Skeletal muscle cell (primary cell): ENCODE data around the gene ACSM3.
"Not testable (repeated sequence)": the region's sequence is repeated elsewhere in the genome, so short reads cannot be mapped to it uniquely, and the experiment has no call there.

Source experiments
- DNase-seq: peaks from one replicate; pipeline ENCODE4 v3.0.0-alpha.2; 2010; ENCODE audit warnings: low read depth
- H3K4me3 ChIP-seq: 2 replicates; pipeline ENCODE4 v1.5.1; 2011; ENCODE audit warnings: low read depth, mild to moderate bottlenecking, control low read depth, low read length, moderate library complexity

The ACSM3 gene

DNA sequence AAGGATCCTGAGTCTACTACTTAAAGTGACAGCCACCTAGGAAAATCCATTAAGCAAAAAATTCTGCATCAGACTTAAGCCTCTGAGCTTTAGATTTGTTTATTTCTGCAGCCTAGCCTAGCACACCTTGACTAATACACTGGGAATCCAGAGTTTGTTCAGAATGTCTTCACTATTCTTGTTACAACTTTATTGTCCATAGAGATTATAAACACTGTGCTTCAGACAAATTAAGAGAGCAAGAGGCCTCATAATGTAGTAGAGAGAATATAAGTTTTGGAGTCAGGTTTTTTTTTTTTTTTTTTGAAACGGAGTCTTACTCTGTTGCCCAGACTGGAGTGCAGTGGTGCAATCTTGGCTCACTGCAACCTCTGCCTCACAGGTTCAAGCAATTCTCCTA lies 13.3 kb upstream of the ACSM3 start:
- no peak for DNase-seq
- no peak overlapping the region for H3K4me3 ChIP-seq

DNA sequence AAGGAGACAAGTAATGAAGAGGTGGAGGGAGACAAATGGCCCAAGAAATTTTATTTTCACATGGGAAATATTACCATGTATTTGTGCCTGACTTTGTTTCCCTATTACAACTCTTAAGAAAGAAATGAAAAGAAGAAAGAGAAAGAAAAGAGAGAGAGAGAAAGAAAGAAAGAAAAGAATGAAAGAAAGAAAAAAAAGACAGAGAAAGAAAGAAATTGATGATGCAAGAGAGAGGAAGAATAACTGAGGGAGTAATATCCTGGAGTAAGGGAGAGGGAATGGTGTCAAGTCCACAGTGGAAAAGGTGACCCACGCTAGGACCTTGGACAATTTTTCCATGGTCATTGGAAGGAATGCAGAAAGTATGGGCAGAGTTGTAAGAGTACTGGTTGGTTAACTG lies 10.1 kb upstream of the ACSM3 start:
- H3K4me3 ChIP-seq: no peak overlapping the region
- no peak for DNase-seq

DNA sequence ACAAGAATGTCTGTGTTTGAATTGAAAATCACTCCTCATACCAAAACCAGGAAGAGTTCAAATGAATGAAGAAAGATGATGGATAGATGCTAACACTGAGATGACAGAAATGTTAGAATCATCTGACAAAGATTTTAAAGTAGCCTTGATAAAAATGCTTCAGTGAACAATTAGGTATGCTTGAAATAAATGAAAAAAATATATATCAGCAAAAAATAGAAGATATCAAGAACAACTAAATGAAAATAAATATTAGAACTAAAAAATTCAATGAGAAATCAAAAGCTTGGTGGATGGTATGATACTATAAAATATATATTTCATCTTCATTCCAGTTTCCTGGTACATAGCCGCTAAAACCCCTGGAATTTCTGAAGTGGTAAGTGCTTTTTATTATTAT lies 8.6 kb upstream of the ACSM3 start:
- no peak overlapping the region for H3K4me3 ChIP-seq
- no peak for DNase-seq

DNA sequence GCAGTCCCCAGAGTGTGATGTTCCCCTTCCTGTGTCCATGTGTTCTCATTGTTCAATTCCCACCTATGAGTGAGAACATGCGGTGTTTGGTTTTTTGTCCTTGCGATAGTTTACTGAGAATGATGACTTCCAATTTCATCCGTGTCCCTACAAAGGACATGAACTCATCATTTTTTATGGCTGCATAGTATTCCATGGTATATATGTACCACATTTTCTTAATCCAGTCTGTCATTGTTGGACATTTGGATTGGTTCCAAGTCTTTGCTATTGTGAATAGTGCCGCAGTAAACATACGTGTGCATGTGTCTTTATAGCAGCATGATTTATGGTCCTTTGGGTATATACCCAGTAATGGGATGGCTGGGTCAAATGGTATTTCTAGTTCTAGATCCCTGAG lies 8.0 kb upstream of the ACSM3 start:
- not testable (repeated sequence) for H3K4me3 ChIP-seq, DNase-seq

DNA sequence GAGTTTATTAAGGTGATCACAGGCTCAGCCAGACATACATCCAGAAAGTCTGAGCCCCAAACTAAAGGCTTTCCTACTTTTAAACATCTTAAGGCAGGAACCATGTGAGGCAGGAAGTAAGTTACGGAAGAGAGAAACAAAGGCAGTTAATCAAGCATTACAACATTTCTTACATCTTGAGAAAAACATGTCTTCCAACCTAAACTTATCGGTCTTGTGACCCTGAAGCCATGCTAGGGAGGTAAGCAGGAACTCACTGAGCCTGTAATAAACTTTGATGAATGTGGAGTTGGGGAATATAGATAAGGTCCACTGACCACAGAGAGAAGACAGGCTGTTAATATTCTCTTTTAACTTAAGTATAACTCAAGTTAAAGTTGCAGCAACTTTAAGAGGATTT lies 3.5 kb upstream of the ACSM3 start:
- H3K4me3 ChIP-seq: no peak overlapping the region
- DNase-seq: no peak

DNA sequence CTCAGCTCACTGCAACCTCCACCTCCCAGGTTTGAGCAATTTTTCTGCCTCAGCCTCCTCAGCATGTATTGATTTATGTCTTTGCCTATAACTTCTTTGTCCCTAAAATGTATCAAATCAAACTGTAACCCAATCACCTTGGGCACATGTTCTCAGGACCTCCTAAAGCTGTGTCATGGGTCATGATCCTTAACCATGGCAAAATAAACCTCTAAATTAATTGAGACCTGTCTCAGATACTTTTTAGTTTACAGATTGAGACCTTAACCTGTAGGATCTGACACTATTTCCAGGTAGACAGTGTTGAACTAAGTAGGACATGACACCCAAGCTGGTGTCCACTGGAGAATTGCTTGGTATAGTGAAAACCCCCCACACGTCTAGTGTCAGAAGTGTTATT lies 2.6 kb upstream of the ACSM3 start:
- no peak for DNase-seq
- no peak overlapping the region for H3K4me3 ChIP-seq

DNA sequence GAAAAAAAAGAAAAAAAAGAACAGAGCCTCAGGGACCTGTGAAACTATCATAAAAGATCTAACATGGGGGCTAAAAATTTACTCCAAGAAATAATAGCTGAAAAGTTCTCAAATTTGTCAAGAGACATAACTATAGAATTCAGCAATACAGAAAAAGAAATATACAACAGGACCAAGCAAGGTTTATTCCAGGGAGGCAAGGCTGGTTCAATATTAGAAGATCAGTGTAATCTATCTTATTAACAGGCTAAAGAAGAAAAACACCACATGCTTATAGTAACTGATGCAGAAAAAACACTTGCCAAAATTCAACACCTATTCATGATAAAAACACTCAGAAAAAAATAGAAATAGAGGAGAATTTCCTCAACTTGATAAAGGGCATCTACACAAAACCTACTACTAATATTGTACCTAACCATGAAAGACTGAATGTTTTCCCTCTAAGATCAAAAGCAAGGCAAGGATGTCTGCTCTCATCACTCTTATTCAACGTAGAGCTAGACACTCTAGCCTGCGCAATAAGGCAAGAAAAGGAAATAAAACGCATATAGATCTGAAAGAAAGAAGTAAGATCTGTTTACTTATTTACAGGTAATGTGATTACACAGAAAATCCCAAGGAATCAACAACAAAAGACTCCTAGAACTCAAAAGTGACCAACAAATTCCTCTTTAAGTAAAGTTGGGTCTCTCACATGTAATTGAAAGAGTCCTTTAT lies 1.2 kb upstream of the ACSM3 start:
- H3K4me3 ChIP-seq: no peak overlapping the region
- no peak for DNase-seq

DNA sequence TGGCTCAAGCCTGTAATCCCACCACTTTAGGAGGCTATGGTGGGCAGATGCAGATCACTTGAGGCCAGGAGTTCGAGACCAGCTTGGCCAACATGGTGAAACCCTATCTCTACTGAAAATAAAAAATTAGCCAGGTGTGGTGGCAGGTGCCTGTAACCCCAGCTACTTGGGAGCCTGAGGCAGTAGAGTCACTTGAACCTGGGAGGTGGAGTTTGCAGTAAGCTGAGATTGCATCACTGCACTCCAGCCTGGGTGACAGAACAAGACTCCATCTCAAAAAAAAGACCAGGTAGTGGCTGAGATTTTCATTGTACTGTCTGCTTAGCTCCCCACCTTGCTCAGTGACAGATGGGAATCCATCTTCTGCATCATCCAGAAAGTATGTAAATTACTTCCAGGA lies 634 bp downstream of the ACSM3 start:
- not testable (repeated sequence) for DNase-seq

DNA sequence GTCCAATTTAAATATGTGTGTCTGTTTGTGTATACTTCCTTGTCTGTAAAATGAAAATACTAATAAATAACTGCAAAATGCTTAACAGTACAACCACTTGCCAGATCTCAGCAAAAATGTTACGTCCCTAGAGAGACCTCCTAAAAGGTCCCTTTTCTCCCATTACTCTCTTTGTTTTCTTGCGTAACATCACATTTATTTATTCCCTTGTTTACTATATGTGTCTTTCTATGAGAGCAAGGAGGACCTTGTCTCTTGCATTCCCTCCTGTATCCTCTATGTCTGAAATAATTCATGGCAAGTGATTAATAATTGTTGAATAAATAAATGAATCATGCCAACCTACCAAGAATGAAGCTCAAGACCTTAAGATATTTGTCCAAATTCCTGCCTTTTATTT lies 1.9 kb downstream of the ACSM3 start:
- H3K4me3 ChIP-seq: no peak overlapping the region
- no peak for DNase-seq

More for the DNA sequence above, 634 bp downstream of the ACSM3 start:
- not testable (repeated sequence) for H3K4me3 ChIP-seq

DNA sequence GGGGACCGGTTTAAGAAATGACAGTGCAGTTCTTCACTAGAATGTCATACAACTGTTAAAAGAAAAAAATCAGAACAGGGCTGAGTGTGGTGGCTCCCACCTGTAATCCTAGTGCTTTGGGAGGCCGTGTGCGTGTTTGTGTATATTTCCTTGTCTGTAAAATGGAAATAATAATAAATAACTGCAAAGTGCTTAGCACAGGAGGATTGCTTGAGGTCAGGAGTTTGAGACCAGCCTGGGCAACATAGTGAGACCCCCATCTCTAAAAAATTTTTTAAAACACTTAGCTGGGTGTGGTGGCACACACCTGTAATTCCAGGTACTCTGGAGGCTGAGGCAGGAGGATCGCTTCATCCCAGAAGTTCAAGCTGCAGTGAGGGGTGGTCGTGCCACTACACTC lies 2.5 kb downstream of the ACSM3 start:
- H3K4me3 ChIP-seq: no peak overlapping the region
- no peak for DNase-seq

DNA sequence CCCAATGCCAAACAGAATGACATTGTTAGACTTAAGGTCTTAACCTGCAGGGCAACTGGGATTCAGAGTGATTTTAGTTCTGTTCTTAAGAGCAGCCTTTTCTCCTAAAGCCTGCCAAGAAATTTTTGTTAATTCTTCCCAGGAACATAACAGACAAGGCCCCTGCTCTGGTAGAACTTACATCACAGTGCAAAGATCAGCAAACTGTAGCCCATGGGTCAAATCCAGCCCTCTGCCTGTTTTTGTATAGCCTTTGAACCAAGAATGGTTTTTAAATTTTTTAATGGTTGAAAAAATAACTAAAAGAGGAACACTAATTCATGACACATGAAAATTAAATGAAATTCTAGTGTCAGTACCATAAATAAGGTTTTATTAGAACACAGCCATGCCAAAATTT lies 3.8 kb downstream of the ACSM3 start:
- H3K4me3 ChIP-seq: no peak overlapping the region
- no peak for DNase-seq

DNA sequence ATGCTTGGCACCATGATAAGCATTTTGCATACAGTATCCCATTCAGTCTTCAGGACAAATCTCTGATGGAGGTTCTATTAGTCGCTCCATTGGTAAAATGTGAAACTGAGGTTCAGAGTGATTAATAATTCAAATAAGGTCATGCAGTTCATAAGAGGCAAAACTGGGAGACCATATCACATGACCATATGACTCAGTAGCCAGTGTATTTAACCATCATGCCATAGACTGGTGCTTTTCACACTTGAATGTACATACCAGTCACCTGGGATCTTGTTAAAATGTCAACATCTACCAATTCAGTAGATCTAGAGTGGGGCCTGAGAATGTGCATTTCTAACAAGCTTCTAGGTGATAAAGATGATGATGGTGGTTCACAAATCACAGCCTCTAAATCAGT lies 4.3 kb downstream of the ACSM3 start:
- no peak overlapping the region for H3K4me3 ChIP-seq
- no peak for DNase-seq

DNA sequence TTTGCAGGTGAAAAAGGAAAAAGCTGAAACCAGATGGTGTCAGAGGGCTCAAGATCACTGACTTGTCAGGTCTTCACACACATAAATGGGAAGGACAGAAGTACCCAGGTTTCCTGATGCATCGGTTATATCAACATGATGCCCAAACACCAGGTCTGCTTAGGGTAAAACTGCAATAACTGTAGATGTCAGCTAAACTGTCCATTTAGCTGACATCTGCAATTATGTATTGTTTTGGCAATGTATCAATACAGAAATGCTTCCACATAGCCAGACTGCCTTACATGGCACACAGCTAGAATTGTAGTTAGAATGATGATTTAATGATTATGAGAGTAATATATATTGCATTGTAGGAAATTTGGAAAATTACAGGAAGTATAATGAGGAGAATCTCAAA lies 5.0 kb downstream of the ACSM3 start:
- no peak overlapping the region for H3K4me3 ChIP-seq
- no peak for DNase-seq

DNA sequence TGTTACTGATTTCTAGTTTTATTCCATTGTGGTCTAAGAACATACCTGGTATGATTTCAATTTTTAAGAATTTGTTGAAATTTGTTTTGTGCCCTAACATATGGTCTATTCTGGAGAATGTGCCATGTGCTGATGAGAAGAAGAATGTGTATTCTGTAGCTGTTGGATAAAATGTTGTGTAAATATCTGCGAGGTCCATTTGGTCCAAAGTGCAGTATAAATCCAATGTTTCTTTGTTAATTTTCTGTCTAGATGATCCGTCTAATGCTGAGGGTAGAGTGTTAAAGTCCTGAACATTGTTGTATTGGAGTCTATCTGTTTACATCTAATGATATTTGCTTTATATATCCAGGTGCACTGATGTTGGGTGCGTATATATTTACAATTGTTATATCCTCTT lies 9.9 kb downstream of the ACSM3 start:
- H3K4me3 ChIP-seq: no peak overlapping the region
- no peak for DNase-seq

DNA sequence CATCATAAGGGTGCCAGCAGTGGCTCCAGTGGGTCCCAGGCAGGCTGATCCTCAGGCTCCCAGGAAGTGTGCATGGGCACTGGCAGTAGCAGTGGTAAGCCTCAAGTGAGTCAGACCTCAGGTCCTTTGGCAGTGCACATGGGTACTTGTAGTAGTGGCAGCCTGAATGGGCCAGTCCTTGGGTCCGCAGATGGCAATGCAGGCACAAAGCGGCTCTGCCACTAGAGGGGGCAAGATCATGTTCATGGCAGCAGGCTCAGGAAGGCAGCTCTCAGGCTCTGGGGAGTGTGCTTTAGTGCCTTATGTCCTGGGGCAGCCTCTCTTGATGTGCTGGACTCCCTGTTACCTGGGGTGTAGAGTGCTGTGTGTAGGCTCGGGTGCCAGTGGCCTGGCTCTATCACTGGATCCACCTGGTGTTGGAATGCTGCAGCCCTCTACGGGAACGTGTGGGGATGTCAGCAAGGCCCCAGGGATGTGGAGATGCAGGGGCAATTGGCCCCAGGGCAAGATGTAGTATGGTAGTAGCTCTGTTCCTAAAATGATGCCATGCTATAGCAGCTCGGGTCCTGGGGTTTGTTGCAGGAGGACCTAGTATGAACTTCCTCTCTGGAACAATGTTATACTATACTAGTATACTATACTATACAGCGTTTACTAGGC lies 11.0 kb downstream of the ACSM3 start:
- H3K4me3 ChIP-seq: no peak overlapping the region
- peak; percentile 8 for DNase-seq

DNA sequence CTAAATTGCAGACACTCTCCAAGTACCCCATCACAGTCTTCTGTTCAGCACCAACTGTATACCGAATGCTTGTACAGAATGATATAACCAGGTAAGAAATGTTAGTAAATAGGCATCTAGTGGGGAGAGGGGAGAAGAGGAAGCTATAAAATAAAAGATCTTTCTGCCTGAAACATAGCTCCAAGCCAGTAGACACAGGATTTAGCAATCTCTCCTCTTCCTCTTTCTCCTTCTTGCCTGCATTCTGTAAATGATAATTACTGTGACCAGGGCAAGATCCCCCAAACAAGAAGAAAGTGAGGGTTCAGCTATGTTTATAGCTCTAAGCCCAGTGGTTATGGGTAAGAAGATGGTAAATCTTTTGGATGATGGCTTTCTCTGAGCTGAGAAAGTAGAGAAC lies 17.9 kb downstream of the ACSM3 start:
- no peak for DNase-seq
- no peak overlapping the region for H3K4me3 ChIP-seq

DNA sequence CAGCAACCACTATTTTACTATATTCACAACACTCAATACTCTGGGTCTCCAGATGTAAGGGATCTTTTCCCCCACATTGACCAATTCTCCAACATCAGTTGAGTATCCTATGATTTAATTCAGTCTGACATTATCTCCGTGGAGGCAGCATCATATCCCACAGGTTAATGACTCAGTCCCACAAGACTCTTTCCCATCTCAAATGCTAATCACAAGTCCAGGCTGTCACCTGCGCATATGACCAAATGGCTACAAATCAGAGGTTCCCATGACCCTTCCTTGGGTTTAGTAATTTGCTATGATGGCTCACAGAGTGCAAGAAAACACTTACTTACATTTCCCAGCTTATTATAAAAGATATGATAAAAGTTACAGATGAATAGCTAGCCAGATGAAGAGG lies 18.7 kb downstream of the ACSM3 start:
- no peak for DNase-seq
- no peak overlapping the region for H3K4me3 ChIP-seq

DNA sequence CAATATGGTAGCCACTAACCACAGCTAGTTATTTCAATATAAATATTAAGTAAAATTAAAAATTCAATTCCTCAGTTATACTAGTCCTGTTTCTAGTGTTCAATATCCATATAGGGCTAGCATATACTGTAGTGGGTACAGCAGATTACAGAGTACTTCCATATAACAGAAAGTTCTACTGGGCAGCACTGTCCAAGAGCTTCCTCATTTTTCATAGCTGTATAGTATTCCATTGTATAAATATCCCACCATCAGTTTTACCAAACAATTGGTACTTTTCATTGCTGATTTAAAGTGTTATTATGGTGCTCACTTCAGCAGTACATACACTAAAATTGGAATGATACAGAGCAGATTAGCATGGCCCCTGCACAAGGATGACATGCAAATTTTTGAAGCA lies 20.4 kb downstream of the ACSM3 start:
- H3K4me3 ChIP-seq: no peak overlapping the region
- DNase-seq: no peak

DNA sequence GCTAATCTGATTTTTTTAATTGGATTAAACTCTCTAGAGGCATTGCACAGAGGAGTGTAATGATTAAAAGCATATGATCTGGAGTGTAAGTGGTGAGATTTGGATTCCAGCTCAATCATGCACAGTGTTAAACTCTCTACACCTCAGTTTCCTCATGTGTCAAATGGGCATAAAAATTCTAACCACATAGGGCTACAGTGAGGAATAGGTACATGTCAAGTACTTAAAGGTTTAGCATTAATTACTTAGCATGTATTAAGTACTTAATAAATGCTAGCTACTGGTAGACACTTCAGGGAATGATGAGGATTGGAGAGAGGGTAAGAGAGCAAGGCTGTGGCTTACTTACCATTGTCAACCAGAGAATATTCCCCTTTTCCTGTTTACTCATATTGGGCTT lies 25.3 kb downstream of the ACSM3 start:
- DNase-seq: no peak
- H3K4me3 ChIP-seq: no peak overlapping the region

DNA sequence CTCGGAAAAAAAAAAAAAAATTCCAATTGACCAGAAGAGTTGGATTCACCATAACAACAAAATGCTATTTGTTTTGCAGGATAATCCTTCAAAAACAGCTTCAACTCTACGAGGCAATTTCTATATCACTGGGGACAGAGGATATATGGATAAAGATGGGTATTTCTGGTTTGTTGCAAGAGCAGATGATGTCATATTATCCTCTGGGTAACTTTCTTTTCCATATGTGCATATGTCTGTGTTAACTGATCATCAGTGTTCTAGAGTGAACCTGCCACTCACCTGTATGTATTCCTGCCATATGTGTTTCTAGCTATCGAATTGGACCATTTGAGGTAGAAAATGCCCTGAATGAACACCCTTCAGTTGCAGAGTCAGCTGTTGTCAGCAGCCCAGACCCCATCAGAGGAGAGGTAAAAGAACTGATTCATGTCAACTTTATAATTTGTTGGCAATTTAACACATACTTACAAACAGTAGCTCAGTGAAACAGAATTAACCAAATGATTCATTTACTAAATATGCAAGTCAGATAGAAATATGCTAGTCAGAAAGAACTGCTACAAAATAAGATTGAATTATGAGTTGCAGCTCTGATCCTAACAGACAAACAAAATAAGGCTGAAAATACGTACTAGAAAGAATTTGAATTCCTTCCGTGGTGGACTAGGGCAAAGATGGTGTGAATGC lies 28.3 kb downstream of the ACSM3 start:
- H3K4me3 ChIP-seq: no peak overlapping the region
- no peak for DNase-seq

DNA sequence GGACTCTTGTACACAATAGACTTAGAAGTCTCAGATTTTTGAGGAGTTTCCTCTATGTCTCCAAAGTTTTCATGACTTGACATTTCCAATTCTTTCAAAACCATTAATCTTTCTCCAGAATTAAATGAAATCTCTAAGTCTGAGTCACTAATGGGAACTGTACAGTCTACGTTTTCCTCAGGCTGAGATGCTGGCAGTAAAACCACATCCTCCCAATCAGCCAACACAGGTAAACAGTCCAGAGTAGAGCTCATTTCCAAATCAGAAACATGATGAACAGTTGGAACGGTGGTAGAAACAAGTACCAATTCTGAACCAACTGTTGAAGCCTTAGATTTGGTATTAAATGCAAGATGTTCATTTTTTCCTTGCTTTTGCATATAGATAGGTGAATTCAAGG lies 34.5 kb downstream of the ACSM3 start:
- DNase-seq: no peak
- H3K4me3 ChIP-seq: no peak overlapping the region
